ENCODE measurements around the gene MAP1LC3A.
A peak's percentile ranks its signal among the peaks of the same experiment; 100 is the strongest.
"Not testable (repeated sequence)": the region's sequence is repeated elsewhere in the genome, so short reads cannot be mapped to it uniquely, and the experiment has no call there.

Gene MAP1LC3A

GRCh38 chr20:34514897-34515483, 43.5 kb upstream of the MAP1LC3A start:
- Histone ChIP-seq H3K36me3 (peaks cover 20% of the 10 kb centered on the region; the same call in 1 of the 2 replicates), H3K4me3 (ENCODE audit: low read depth, low read length) (peak overlapping the region; percentile 94), H3K9me3 (no peaks in the 10 kb centered on the region), H3K4me1 (no peaks in the 10 kb centered on the region; the same call in 1 of the 2 replicates), H3K27me3 (no peaks in the 10 kb centered on the region)
- DNase-seq: no peak
- TF ChIP-seq CTCF (IDR thresholded peaks at IDR 0.05; ENCODE audit: low read depth, low read length): no peak

GRCh38 chr20:34515484-34516246, 42.9 kb upstream of the MAP1LC3A start:
- H3K4me1 ChIP-seq: no peaks in the 10 kb centered on the region; the same call in 1 of the 2 replicates
- H3K36me3 ChIP-seq: peaks cover 17% of the 10 kb centered on the region; the same call in 1 of the 2 replicates
- peak overlapping the region; percentile 94 for H3K4me3 ChIP-seq (ENCODE audit: low read depth, low read length)
- TF ChIP-seq CTCF (IDR thresholded peaks at IDR 0.05; ENCODE audit: low read depth, low read length): no peak
- DNase-seq: peak; percentile 31
- H3K9me3 ChIP-seq: no peaks in the 10 kb centered on the region
- no peaks in the 10 kb centered on the region for H3K27me3 ChIP-seq

- no peak for TF ChIP-seq CTCF (IDR thresholded peaks at IDR 0.05; ENCODE audit: low read depth, low read length)
- Histone ChIP-seq H3K9me3 (no peaks in the 10 kb centered on the region), H3K4me3 (ENCODE audit: low read depth, low read length) (peak within 1 kb of the TSS; percentile 94), H3K27me3 (no peaks in the 10 kb centered on the region), H3K4me1 (no peaks in the 10 kb centered on the region; the same call in 1 of the 2 replicates), H3K36me3 (peaks cover 10% of the 10 kb centered on the region; the same call in 1 of the 2 replicates)
- peak; percentile 98 for DNase-seq
Measured at GRCh38 chr20:34516247-34517113, 42.0 kb upstream of the MAP1LC3A start, which contains the start of gene DYNLRB1. DYNLRB1 (plus strand) TSS chr20:34516422; CDS start chr20:34516459, 37 bp downstream.

- DNase-seq: no peak
- H3K4me1 ChIP-seq: no peaks in the 10 kb centered on the region; the same call in 1 of the 2 replicates
- no peaks in the 10 kb centered on the region for H3K27me3 ChIP-seq
- TF ChIP-seq CTCF (IDR thresholded peaks at IDR 0.05; ENCODE audit: low read depth, low read length): no peak
- no peaks in the 10 kb centered on the region for H3K9me3 ChIP-seq
- peaks cover 10% of the 10 kb centered on the region; the same call in 1 of the 2 replicates for H3K36me3 ChIP-seq
- H3K4me3 ChIP-seq (ENCODE audit: low read depth, low read length): peak overlapping the region; percentile 94
Measured at GRCh38 chr20:34517114-34517505, 41.4 kb upstream of the MAP1LC3A start.

GRCh38 chr20:34518863-34519262, 39.7 kb upstream of the MAP1LC3A start:
- H3K27me3 ChIP-seq; H3K4me1 ChIP-seq; DNase-seq; H3K36me3 ChIP-seq; H3K9me3 ChIP-seq; H3K4me3 ChIP-seq (ENCODE audit: low read depth, low read length): not testable (repeated sequence)

- H3K36me3 ChIP-seq; H3K4me3 ChIP-seq (ENCODE audit: low read depth, low read length); DNase-seq: not testable (repeated sequence)
Measured at GRCh38 chr20:34519841-34520240, 38.7 kb upstream of the MAP1LC3A start.

More at GRCh38 chr20:34519841-34520240, 38.7 kb upstream of the MAP1LC3A start:
- not testable (repeated sequence) for H3K4me1 ChIP-seq, H3K27me3 ChIP-seq, H3K9me3 ChIP-seq
